ENCODE results near the gene COL20A1. TPM values are rescaled to one million over a fixed set of nuclear protein-coding genes. Genes with fewer than 3 reads are reported as not detected.

Gene COL20A1
- total RNA-seq, 4 donors from 2014 or later: 0.97 to 1.2 TPM; not detected in 2

Small RNA genes within 50 kb of the gene (microRNA-seq; reads per million reads assigned to microRNA genes)
- gene MIR4326 (ENCODE audit: borderline microRNAs expressed, borderline replicate concordance): not detected

Small RNA genes within 50 kb of the gene (small RNA-seq; reads per million reads assigned to genes)
- gene MIR4326 (not detected), gene RNU6-994P (not detected)

Other genes starting within 250 kb of the COL20A1 start
- gene YTHDF1, start 77.1 kb upstream of the COL20A1 start, total RNA-seq: 10 to 100 TPM; 17.9 to 35.8 (median 25.8) TPM
- not detected for gene BIRC7, start 57.3 kb upstream of the COL20A1 start, total RNA-seq
- 10 to 100 TPM in 1 of 4 donors, not detected in 3; 40.9 TPM for gene NKAIN4, start 38.7 kb upstream of the COL20A1 start, total RNA-seq
- gene ARFGAP1, start 20.4 kb upstream of the COL20A1 start, total RNA-seq: 100 to 1,000 TPM in 2 of 4 donors, 10 to 100 TPM in 2; 34.4 to 306 (median 99.3) TPM
- gene CHRNA4, start 68.2 kb downstream of the COL20A1 start, total RNA-seq: 1 to 10 TPM in 1 of 4 donors, under 1 TPM in 1, not detected in 2; 0.21 to 1.5 TPM
- gene KCNQ2, start 179.5 kb downstream of the COL20A1 start, total RNA-seq: 1 to 10 TPM in 2 of 4 donors, not detected in 2; 1.2 to 4.9 TPM
- 1 to 10 TPM in 2 of 4 donors, not detected in 2; 1.1 to 1.5 TPM for gene EEF1A2, start 205.9 kb downstream of the COL20A1 start, total RNA-seq
- 100 to 1,000 TPM in 2 of 4 donors, 10 to 100 TPM in 2; 35.8 to 200 (median 88.6) TPM for gene PPDPF, start 227.6 kb downstream of the COL20A1 start, total RNA-seq
- gene PTK6, start 244.2 kb downstream of the COL20A1 start, total RNA-seq: under 1 TPM in 2 of 4 donors, not detected in 2; under 0.01 TPM

Measured in uterus (tissue), 4 donors.